GM18507 (cell line): Measurements from ENCODE around the gene CACNG3.
"Not testable (repeated sequence)": the region's sequence is repeated elsewhere in the genome, so short reads cannot be mapped to it uniquely, and the experiment has no call there.

ENCODE experiments used
- DNase-seq: peaks from one replicate; pipeline ENCODE4 v3.0.0; 2011; ENCODE audit warnings: low read depth; ENCODE audit not compliant: insufficient read length; ENCODE audit errors: extremely low spot score
- FAIRE-seq: peaks from 2 replicates; lab custom pipeline; 2011; peaks lifted over from hg19 to GRCh38; lab: Jason Lieb, UNC

Gene CACNG3

DNA sequence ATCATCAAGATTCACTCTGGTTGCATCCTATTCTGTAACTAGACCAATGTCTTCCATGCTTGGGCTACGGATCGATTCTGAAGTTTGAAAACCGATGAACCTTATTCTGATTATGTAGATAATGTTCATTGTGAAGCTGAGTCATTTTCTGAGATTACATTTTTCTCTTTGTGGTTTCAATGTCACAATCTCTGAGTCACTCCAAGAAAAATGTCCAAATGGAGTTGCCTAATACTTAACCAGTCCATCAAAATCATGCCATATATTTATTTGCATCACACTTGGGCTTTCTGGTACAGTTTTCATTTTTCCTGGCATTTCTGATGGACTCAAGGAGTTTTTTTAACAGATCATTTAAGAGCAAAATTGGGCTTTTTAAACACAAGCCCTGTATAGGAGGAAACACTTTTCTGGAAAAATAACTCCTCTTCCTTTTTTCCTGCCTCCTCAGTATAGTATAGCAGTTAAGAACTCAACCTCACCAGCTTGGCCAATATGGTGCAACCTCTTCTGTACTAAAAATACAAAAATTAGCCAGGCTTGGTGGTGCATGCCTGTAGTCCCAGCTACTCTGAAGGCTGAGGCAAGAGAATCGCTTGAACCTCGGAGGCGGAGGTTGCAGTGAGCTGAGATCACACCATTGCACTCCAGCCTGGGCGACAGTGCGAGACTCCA lies 17.5 kb downstream of the CACNG3 start:
- no peak for FAIRE-seq
- DNase-seq, result no peak

GRCh38 chr16:24275413-24275812 lies 19.3 kb downstream of the CACNG3 start:
- DNase-seq, result no peak
- FAIRE-seq, result no peak

DNA sequence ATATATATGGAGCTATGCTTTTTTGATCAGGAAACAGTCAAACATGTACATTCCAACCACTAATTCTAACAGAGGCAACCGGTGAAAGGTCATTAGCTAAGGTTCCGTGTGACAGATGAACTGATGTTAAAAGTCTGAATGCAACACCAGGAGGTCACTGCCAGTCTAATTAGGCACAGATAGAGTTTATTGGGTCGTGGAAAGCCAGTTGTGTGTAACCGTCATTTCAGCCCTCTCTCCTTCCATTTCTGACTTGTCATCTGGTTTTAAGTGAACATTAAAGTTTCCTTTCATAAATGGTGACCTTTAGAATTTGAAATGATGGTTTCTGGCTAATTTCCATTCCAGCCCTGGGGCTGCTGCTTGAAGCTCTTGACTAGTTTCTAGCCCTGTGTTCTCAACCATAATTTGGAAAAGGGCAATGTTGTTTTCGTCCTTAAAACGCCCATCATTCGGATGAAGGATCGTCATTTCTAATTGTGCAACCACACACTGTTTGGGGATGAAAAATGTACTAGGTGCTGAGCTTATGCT lies 23.9 kb downstream of the CACNG3 start:
- DNase-seq, result no peak
- FAIRE-seq, result no peak

- FAIRE-seq (no peak), DNase-seq (no peak)
These were observed 25.3 kb downstream of the CACNG3 start for GRCh38 chr16:24281466-24281865.

GRCh38 chr16:24282141-24282540 lies 26.0 kb downstream of the CACNG3 start:
- FAIRE-seq (no peak), DNase-seq (no peak)

DNA sequence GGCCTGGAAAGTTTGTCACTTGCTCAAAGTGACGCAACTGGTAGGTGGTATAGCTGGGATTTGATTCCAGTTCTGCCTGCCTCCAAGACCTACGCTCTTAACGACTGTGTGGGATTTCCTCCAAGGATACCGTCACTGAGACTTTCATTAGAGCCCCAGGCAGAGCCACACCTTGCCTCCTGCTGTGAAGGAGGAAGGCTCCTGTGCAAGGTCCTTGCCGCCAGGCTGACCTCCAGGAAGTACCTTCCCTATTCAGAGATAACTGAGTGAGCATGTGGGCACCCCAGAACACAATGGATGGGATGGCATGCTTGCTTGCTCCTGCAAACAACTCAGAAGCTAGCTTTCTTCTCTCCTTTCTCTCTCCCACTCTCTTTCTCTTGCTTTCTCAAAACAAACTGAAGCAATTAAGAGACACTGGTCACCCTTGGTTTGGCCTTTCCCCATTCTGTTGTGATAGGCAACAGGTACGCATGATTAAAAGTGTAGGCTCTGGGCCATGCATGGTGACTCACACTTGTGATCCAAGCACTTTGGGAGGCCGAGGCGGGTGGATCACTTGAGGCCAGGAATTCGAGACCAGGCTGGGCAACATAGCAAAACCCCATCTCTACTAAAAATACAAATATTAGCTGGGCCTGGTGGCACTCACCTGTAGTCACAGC lies 30.7 kb downstream of the CACNG3 start:
- FAIRE-seq, result no peak
- DNase-seq, result no peak

DNA sequence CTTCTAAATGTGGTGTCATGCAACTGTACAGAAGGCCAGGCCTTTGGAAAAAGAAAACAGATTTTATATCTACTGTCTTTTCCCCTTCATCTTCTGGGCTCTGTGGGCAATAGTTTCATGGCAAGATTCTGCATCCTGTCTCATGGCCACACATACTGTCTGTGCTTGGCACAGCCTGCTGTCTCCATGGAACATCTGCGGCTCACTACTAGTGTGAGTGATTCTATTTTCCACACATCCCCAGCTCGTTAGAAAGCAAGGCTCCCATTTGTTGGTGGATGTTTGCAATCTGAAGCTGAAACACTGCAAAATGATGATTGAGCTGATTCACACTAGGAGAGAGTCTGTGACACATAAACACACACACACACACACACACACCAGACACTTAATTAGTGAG lies 32.4 kb downstream of the CACNG3 start:
- FAIRE-seq (no peak), DNase-seq (no peak)

GRCh38 chr16:24289166-24289700 lies 33.1 kb downstream of the CACNG3 start:
- FAIRE-seq (no peak), DNase-seq (no peak)

GRCh38 chr16:24291932-24292331 lies 35.8 kb downstream of the CACNG3 start:
- no peak for DNase-seq
- no peak for FAIRE-seq

DNA sequence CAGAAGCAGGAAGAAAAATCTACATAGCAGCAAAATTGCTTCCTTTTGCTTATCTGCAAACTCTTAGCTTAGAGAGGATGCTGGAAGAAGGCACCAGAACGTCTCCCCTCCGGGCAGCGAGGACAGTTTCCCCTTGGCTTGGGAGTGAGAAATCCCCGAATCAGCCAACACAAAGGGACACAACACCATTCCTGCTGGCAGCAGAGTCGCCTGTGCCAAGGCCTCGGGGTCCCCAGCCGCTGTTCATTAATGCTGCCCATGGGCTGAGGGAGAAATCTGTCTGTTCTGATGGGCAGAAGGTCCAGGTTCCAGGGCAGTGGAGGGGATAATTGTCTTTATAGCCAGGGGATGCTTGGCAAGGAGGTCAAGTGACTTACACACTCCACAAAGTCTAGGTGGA lies 38.0 kb downstream of the CACNG3 start:
- FAIRE-seq, result no peak
- no peak for DNase-seq

GRCh38 chr16:24297375-24297774 lies 41.2 kb downstream of the CACNG3 start:
- FAIRE-seq, result no peak
- DNase-seq, result no peak

GRCh38 chr16:24298548-24299167 lies 42.5 kb downstream of the CACNG3 start:
- FAIRE-seq (no peak), DNase-seq (no peak)

DNA sequence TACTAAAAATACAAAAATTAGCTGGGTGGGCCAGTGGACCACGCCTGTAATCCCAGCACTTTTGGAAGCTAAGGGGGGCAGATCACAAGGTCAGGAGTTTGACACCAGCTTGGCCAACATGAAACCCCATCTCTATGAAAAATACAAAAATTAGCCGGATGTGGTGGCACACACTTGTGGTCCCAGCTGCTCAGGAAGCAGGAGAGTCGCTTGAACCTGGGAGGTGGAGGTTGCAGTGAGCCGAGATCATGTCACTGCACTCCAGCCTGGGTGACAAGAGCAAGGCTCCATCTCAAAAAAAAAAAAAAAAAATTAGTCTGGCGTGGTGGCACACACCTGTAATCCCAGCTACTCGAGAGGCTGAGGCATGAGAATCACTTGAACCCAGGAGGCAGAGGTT lies 44.6 kb downstream of the CACNG3 start:
- not testable (repeated sequence) for DNase-seq, FAIRE-seq

- FAIRE-seq, result no peak
- DNase-seq, result no peak
These were observed 46.5 kb downstream of the CACNG3 start for GRCh38 chr16:24302636-24303035.

DNA sequence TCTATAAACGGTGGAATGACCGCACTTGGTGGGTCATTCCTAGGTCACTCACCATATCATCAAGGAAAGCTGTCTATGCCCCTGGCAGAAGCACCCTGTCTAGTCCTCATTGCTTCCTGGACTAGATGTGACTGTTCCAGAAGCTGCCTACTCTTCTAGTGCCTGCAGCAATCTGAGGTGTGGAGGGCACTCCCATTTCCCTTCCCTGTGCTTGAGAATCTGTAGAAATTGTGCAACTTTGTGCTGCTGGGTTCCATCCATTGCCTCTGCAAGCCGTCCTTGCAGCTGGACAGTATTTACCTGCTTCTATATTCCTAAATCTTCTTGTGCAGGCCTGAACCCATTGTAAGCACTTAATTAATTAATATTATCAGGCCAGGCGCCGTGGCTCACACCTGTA lies 52.1 kb downstream of the CACNG3 start:
- DNase-seq (no peak), FAIRE-seq (no peak)

DNA sequence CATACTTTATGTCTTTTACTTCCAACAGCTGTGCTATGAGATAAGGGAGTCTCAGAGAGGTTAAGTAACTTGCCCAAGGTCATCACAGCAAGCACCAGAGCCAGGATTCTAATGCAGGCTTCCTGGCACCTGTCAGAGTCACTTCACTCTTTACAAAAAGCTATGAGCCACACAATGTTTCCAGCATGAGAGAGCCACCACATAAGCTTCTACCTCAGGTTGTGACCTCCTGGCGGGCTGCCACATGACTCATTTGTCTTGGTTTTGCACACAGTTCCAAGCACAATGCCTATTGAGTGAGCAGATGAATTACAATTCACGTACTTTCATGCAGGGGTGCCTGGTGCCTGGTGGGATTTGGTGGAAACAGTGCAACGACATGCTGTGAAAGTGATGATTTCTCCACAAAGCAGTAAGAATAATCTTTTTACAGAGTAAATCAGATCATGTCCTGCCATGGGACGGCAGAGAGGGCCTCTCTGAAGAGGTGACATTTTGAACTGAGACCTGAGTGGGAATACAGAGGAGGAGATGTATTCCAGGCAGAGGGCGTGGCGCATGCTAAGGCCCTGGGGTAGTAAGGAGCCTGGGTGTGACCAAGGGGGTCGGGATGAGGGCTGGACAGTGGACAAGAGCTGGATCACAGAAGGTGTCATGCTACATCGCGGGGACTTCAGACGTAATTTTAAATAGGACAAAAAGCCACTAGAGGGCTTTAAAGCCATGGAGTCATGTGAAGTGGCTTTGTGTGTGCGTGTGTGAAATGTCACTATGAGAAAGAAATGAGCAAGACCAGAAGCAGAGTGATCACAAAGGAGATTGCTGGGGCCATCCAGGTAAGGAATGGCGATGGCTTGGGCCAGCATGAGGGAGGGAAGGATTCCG lies 53.4 kb downstream of the CACNG3 start:
- no peak for FAIRE-seq
- no peak for DNase-seq

DNA sequence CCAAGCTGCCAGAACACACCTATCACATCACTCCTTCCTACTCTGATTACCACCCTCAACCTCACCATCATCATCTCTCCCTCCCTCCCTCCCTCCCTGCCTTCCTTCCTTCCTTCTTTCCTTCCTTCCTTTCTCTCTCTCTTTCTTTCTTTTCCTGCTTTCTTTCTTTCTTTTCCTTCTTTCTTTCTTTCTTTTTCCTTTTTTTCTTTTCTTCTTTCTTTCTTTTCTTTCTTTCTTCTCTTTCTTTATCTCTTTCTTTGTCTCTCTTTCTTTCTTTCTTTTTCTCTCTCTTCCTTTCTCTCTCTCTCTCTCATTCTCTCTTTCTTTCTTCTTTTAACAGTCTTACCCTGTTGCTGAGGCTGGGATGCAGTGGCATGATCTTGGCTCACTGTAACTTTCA lies 59.2 kb downstream of the CACNG3 start:
- DNase-seq (no peak), FAIRE-seq (no peak)

GRCh38 chr16:24318680-24319079 lies 62.5 kb downstream of the CACNG3 start:
- DNase-seq, result no peak
- FAIRE-seq, result no peak

DNA sequence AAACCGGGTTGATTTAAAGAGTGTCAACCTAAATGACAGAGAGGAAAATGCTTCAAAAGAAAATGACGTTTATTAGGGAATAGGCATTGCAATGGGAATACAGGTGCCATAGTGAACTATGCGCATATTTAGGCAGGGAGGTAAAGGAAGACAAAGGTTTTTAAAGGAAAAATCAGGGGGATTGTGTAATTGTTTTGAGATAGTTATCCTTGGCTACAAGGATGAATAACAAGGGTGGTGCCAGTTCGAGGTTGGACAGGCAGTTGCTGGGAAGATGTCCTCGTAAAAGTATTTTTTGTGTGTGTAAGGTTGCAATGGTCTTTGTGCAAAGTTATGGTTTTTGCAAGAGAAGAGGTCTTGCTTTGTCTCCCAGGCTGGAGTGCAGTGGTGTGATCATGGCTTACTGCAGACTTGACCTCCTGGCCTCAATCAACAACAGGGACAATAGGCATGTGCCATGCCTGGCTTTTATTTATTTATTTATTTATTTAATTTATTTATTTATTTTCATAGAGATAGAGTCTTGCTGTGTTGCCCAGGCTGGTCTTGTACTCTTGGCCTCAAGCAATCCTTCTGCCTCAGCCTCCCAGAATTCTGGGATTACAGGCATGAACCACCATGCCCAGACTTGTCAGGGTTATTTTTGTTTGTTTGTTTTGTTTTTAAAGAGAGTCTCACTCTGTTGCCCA lies 63.1 kb downstream of the CACNG3 start:
- DNase-seq (no peak), FAIRE-seq (no peak)
